ENCODE results near the gene SPATA6L. TPM values are rescaled to one million over a fixed set of nuclear protein-coding genes. Genes with fewer than 3 reads are reported as not detected.

Gene SPATA6L
- total and polyA plus RNA-seq, 2 of the 13 experiments (the other 11 are each of a cell fraction or from before 2014, with no cell fraction given) = 1.1 to 1.9 TPM

DNA sequence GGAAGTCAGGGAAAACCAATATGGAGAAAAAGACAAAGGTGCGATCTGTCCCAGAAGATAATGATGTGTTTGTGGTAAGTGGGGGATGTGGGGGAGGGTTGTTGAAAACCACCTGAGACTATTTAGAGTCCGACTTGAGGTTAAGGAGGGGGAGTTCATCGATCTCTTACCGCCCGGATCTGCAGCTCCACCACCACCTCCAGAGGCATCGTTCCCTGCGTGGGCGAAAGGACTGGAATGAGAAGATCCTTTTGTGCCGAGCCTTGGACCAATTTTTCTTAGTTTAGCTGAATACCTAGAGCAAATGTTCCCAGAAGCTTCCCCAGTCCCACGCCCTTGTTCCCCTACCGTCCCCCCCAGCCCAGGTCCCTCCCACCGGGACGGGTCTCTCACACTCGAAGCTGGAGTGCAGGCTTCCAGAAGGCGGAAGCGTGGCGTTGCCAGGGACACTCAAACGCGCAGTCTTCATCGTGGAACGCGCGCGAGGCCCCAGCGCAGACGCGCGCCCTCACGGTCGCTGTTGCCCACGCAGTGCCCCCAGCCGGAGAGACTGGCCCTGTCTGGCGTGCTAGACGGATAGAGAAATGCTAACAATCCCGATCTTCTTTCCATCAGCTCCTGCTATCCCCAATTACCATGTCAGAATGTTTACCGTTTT lies at the start of gene SPATA6L (continued):
- TF ChIP-seq, protein P1, sequence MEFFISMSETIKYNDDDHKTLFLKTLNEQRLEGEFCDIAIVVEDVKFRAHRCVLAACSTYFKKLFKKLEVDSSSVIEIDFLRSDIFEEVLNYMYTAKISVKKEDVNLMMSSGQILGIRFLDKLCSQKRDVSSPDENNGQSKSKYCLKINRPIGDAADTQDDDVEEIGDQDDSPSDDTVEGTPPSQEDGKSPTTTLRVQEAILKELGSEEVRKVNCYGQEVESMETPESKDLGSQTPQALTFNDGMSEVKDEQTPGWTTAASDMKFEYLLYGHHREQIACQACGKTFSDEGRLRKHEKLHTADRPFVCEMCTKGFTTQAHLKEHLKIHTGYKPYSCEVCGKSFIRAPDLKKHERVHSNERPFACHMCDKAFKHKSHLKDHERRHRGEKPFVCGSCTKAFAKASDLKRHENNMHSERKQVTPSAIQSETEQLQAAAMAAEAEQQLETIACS (CRISPR knock-in tag; IDR thresholded peaks at IDR 0.05) = peak; percentile 72
- TF ChIP-seq, protein P2, sequence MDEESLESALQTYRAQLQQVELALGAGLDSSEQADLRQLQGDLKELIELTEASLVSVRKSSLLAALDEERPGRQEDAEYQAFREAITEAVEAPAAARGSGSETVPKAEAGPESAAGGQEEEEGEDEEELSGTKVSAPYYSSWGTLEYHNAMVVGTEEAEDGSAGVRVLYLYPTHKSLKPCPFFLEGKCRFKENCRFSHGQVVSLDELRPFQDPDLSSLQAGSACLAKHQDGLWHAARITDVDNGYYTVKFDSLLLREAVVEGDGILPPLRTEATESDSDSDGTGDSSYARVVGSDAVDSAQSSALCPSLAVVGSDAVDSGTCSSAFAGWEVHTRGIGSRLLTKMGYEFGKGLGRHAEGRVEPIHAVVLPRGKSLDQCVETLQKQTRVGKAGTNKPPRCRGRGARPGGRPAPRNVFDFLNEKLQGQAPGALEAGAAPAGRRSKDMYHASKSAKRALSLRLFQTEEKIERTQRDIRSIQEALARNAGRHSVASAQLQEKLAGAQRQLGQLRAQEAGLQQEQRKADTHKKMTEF (CRISPR knock-in tag; IDR thresholded peaks at IDR 0.05) = peak; percentile 55; the same call in 1 of the 2 replicates
- TF ChIP-seq ARNTL (CRISPR knock-in tag; IDR thresholded peaks at IDR 0.05) = no peak
- TF ChIP-seq ZBTB7B (CRISPR knock-in tag; IDR thresholded peaks at IDR 0.05) = peak; percentile 67; the same call in 1 of the 2 replicates
- TF ChIP-seq, protein P3, sequence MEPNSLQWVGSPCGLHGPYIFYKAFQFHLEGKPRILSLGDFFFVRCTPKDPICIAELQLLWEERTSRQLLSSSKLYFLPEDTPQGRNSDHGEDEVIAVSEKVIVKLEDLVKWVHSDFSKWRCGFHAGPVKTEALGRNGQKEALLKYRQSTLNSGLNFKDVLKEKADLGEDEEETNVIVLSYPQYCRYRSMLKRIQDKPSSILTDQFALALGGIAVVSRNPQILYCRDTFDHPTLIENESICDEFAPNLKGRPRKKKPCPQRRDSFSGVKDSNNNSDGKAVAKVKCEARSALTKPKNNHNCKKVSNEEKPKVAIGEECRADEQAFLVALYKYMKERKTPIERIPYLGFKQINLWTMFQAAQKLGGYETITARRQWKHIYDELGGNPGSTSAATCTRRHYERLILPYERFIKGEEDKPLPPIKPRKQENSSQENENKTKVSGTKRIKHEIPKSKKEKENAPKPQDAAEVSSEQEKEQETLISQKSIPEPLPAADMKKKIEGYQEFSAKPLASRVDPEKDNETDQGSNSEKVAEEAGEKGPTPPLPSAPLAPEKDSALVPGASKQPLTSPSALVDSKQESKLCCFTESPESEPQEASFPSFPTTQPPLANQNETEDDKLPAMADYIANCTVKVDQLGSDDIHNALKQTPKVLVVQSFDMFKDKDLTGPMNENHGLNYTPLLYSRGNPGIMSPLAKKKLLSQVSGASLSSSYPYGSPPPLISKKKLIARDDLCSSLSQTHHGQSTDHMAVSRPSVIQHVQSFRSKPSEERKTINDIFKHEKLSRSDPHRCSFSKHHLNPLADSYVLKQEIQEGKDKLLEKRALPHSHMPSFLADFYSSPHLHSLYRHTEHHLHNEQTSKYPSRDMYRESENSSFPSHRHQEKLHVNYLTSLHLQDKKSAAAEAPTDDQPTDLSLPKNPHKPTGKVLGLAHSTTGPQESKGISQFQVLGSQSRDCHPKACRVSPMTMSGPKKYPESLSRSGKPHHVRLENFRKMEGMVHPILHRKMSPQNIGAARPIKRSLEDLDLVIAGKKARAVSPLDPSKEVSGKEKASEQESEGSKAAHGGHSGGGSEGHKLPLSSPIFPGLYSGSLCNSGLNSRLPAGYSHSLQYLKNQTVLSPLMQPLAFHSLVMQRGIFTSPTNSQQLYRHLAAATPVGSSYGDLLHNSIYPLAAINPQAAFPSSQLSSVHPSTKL (CRISPR knock-in tag; IDR thresholded peaks at IDR 0.05) = peak; percentile 50; the same call in 1 of the 2 replicates
- no peak for TF ChIP-seq HNRNPH1 (optimal IDR thresholded peaks at IDR 0.05; ENCODE audit: low read depth, low read length)
- TF ChIP-seq ZNF264 (CRISPR knock-in tag; IDR thresholded peaks at IDR 0.05) = no peak
- TF ChIP-seq KAT7 (CRISPR knock-in tag; IDR thresholded peaks at IDR 0.05; ENCODE audit: borderline replicate concordance) = no peak
- 0 out of 2 replicates have a peak, but pooled peaks have one; percentile 36 for TF ChIP-seq YEATS4 (CRISPR knock-in tag; IDR thresholded peaks at IDR 0.05; ENCODE audit: borderline replicate concordance)
- TF ChIP-seq, protein P4, sequence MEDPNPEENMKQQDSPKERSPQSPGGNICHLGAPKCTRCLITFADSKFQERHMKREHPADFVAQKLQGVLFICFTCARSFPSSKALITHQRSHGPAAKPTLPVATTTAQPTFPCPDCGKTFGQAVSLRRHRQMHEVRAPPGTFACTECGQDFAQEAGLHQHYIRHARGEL (CRISPR knock-in tag; IDR thresholded peaks at IDR 0.05) = no peak
- peak; percentile 66; the same call in 1 of the 2 replicates for TF ChIP-seq ZNF44 (CRISPR knock-in tag; IDR thresholded peaks at IDR 0.05)
- TF ChIP-seq, protein P5, sequence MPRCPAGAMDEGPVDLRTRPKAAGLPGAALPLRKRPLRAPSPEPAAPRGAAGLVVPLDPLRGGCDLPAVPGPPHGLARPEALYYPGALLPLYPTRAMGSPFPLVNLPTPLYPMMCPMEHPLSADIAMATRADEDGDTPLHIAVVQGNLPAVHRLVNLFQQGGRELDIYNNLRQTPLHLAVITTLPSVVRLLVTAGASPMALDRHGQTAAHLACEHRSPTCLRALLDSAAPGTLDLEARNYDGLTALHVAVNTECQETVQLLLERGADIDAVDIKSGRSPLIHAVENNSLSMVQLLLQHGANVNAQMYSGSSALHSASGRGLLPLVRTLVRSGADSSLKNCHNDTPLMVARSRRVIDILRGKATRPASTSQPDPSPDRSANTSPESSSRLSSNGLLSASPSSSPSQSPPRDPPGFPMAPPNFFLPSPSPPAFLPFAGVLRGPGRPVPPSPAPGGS (CRISPR knock-in tag; IDR thresholded peaks at IDR 0.05) = 0 out of 2 replicates have a peak, but pooled peaks have one; percentile 65
- peak; percentile 77 for TF ChIP-seq SALL1 (CRISPR knock-in tag; IDR thresholded peaks at IDR 0.05)
- TF ChIP-seq ZNF335 (CRISPR knock-in tag; IDR thresholded peaks at IDR 0.05) = no peak
- peak; percentile 36; the same call in 1 of the 2 replicates for TF ChIP-seq FOSL2 (CRISPR knock-in tag; IDR thresholded peaks at IDR 0.05)
- no peak for TF ChIP-seq HCFC1 (IDR thresholded peaks at IDR 0.05; ENCODE audit: low read depth, low read length)
- TF ChIP-seq SAP130 (CRISPR knock-in tag; IDR thresholded peaks at IDR 0.05; ENCODE audit: low read depth) = peak; percentile 80
- TF ChIP-seq ZFY (CRISPR knock-in tag; IDR thresholded peaks at IDR 0.05) = peak; percentile 27; the same call in 1 of the 2 replicates
- TF ChIP-seq ZFP36 (IDR thresholded peaks at IDR 0.05; ENCODE audit: borderline replicate concordance, low read depth, low read length, partially characterized antibody) = no peak
- TF ChIP-seq PAX8 (CRISPR knock-in tag; IDR thresholded peaks at IDR 0.05; ENCODE audit: borderline replicate concordance) = no peak
- TF ChIP-seq ZSCAN20 (CRISPR knock-in tag; IDR thresholded peaks at IDR 0.05; ENCODE audit: borderline replicate concordance) = no peak
- peak; percentile 8; the same call in 1 of the 2 replicates for TF ChIP-seq POGZ (CRISPR knock-in tag; IDR thresholded peaks at IDR 0.05)

Data from HepG2 (cell line).